A549 treated with AZD9567 at 1 μM for 4 hours (cell line): ENCODE measurements around the gene SND1. TPM values are rescaled to one million over a fixed set of nuclear protein-coding genes. Genes with fewer than 3 reads are reported as not detected.

Source experiments
- total RNA-seq: library from RNA; stranded (reverse); fragments of 200-300 nt; extraction: Qiagen RNA extraction; gene quantifications from 5 replicates; pipeline ENCODE4 v1.2.3, GENCODE V29; 2022; ENCODE audit not compliant: insufficient read depth

Gene SND1
- 98.0 to 111 TPM (median 103 TPM) in 5 replicates for total RNA-seq

DNA sequence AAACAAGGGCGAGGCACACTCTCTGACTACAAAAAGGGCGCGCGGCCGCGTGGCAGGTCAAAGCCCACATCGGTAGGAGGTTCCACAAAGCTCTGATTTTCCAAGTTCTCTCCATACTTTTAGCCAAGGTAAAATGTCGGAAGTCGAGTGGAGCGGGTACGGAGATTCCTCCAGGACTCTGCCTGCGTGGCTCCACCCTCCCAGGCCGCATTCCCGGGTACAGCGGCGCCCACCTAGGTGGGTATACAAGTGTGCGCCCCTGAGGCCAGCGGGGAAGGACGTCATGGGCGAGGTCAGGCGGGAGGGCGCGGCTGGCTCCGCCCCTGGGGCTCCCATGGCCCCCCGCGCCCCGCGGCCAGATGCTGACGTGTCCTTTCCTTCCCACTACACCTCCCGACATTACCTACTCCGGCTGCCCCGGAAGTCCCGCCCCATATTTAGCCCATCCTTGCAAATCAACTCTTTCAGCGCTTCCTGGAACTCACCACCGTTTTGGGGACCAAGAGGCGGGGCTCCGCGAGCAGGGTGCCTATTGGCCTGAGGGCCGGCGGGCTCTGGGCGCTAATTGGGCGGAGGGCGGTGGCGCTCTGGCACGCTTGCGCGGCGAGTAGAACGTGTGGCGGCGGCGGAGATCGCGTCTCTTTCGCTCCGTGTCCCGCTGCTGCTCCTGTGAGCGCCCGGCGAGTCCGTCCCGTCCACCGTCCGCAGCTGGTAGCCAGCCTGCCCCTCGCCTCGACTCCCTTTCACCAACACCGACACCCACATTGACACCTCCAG, at the start of gene SND1:
Gene SND1, plus strand, starts transcription at position 639 of the 777 bp plus-strand sequence. CDS start 180 bp downstream, outside the sequence.

DNA sequence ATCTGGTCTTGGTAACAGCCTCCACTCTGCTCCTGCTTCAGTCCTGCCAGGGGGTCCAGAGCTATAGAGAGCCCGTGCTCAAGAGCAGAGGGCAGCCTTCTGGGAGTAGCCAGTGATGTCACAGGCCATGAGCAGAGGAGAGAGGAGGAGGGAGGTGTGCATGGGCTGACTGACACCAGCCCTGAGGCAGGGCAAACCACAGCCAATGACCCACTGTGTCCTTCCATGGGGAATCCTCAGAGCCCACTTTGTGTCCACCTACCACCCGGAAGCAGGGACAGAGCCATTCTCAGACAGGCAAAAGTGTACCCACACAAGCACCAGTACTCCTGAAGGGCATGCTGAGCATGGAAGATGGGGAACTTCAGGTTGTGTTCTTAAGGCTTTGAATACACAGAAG, 34.0 kb upstream of the SND1 start, which contains the start of gene PAX4:
Gene PAX4, minus strand, starts transcription at position 101 of the 400 bp plus-strand sequence. CDS start 2,214 bp downstream, outside the sequence.

DNA sequence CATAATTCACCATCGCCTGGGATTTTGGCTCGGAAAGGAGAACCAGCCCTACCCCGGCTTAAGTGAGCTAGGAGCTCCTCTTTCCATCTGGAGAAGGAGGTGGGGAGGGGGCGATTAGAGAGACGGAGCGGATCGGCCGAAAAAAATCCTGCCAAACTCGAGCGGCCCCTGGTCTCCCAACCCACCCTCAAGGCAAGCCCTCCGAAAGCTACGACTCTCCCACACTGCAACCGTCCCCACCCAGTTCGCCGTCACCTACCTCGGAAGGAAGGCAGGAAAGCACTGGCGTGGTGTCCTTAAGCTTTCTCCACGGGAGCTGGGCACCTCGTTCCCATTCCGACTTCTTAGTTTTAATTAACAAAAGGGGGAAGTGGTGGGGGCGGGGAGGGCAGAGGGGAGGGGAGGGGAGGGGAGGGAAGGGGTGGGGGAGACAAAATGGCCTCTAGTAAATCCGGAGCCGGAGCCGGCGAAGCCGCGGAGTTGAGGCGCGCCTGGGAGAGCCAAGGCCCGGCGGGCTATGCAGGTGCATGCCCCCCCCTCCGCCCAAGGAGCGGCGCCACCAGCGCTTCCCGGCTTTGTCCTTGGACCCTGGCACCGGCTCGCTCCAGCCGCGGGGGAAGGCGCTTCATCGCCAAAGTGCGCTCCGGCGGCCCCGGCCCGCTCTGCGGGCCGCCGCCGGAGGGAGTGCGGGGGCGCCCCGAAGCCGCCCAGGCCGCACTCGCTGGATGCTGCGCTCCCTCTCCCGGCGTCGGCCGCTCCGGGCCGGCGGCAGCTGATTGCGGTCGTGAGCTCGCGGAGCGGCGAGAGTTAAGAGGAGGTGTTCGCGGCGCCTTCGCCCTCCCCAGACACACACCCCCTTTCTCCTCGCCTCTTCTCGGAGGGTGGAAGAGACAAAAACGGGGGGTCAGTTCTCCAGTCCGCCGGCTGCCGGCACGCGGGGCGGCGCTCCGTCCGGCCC, 378.9 kb downstream of the SND1 start, which contains the start of gene LRRC4:
Gene LRRC4, minus strand, starts transcription at position 784 of the 958 bp plus-strand sequence. CDS start 797 bp downstream, outside the sequence.

Other genes with a start within 250 kb of the SND1 start
- gene GCC1, start 66.6 kb upstream of the SND1 start, total RNA-seq: 14.6 to 17.3 TPM (median 14.9 TPM) in 5 replicates
- 151 to 212 TPM (median 164 TPM) in 5 replicates for gene ARF5, start 63.8 kb upstream of the SND1 start, total RNA-seq
- gene FSCN3, start 58.5 kb upstream of the SND1 start, total RNA-seq: 0.14 to 0.28 TPM (median 0.21 TPM) in 3 of 5 replicates, not detected in the others
- not detected in 5 replicates for gene PAX4, start 34.1 kb upstream of the SND1 start, total RNA-seq